Neural cell (in vitro differentiated cells): ENCODE data around the gene CYP19A1. TPM values are rescaled to one million over a fixed set of nuclear protein-coding genes. Genes with fewer than 3 reads are reported as not detected.

Experiments
- H2AFZ ChIP-seq: fragments of 200-600, 300-800 bp; sonication (generic), shearing (Covaris generic); 2 replicates; pipeline ENCODE4 v1.6.0; 2014; ENCODE audit warnings: low read depth, mild to moderate bottlenecking, antibody characterized with exemption, low read length, moderate library complexity
- H3F3A ChIP-seq: fragments of 200-600 bp; shearing (Covaris generic); 2 replicates; pipeline ENCODE4 v1.6.1; 2016; ENCODE audit warnings: mild to moderate bottlenecking, moderate library complexity, mixed read lengths, antibody characterized with exemption, low read length; ENCODE audit not compliant: insufficient read depth, poor library complexity, severe bottlenecking
- H3K27ac ChIP-seq: fragments of 200-600, 300-800 bp; sonication (generic), shearing (Covaris generic); 2 replicates; pipeline ENCODE4 v1.5.1; 2014; ENCODE audit warnings: mild to moderate bottlenecking, low read length, moderate library complexity
- H3K27me3 ChIP-seq: fragments of 300-800, 200-600 bp; sonication (generic), shearing (Covaris generic); 2 replicates; pipeline ENCODE4 v1.6.0; 2014; ENCODE audit warnings: mild to moderate bottlenecking, low read depth, low read length, moderate library complexity; ENCODE audit not compliant: insufficient read depth
- H3K36me3 ChIP-seq: fragments of 300-800, 200-600 bp; sonication (generic), shearing (Covaris generic); 2 replicates; pipeline ENCODE4 v1.5.1; 2014; ENCODE audit warnings: mild to moderate bottlenecking, antibody characterized with exemption, low read length, moderate library complexity; ENCODE audit not compliant: insufficient read depth
- H3K4me2 ChIP-seq: fragments of 300-800, 200-600 bp; sonication (generic), shearing (Covaris generic); 2 replicates; pipeline ENCODE4 v1.6.0; 2014; ENCODE audit warnings: mild to moderate bottlenecking, low read length
- H3K4me3 ChIP-seq: fragments of 300-800, 200-600 bp; sonication (generic), shearing (Covaris generic); 2 replicates; pipeline ENCODE4 v1.5.1; 2014; ENCODE audit warnings: mild to moderate bottlenecking, low read length, moderate library complexity
- H3K79me2 ChIP-seq: fragments of 200-600 bp; shearing (Covaris generic); replicated peaks from 2 replicates; pipeline ENCODE4 v1.6.0; 2014; ENCODE audit warnings: mild to moderate bottlenecking, low read length, moderate library complexity; ENCODE audit not compliant: insufficient read depth
- H3K9ac ChIP-seq: fragments of 300-800, 200-600 bp; sonication (generic), shearing (Covaris generic); 2 replicates; pipeline ENCODE4 v1.6.1; 2016; ENCODE audit warnings: mild to moderate bottlenecking, low read length, mixed read lengths
- H3K9me2 ChIP-seq: fragments of 200-600 bp; shearing (Covaris generic); 2 replicates; pipeline ENCODE4 v1.6.1; 2016; ENCODE audit warnings: mild to moderate bottlenecking, low read length, mixed read lengths; ENCODE audit not compliant: insufficient read depth
- H3K9me3 ChIP-seq: fragments of 200-600, 300-800 bp; sonication (generic), shearing (Covaris generic); 2 replicates; pipeline ENCODE4 v1.6.1; 2016; ENCODE audit warnings: mild to moderate bottlenecking, mixed run types, low read length, moderate library complexity, mixed read lengths
- H4K20me1 ChIP-seq: fragments of 200-600 bp; shearing (Covaris generic); 2 replicates; pipeline ENCODE4 v1.6.1; 2016; ENCODE audit warnings: mild to moderate bottlenecking, mixed run types; ENCODE audit not compliant: insufficient read depth
- CTCF ChIP-seq: fragments of 450-650 bp; IDR thresholded peaks from 2 replicates; pipeline ENCODE4 v1.5.1; 2014; ENCODE audit warnings: antibody characterized with exemption, mild to moderate bottlenecking, moderate library complexity; ENCODE audit not compliant: poor library complexity, severe bottlenecking
- EP300 ChIP-seq: fragments of 450-650 bp; conservative IDR thresholded peaks from 2 replicates; pipeline ENCODE4 v1.6.1; 2014; ENCODE audit warnings: antibody characterized with exemption, mild to moderate bottlenecking, moderate library complexity; ENCODE audit not compliant: poor library complexity, severe bottlenecking
- EZH2 ChIP-seq: fragments of 200-600, 300-800 bp; shearing (Covaris generic), sonication (generic); IDR thresholded peaks from 2 replicates; pipeline ENCODE4 v1.6.1; 2014; ENCODE audit warnings: antibody characterized with exemption, low read length, borderline replicate concordance, mild to moderate bottlenecking; ENCODE audit not compliant: insufficient read depth, poor library complexity, severe bottlenecking
- MXI1 ChIP-seq: fragments of 450-650 bp; conservative IDR thresholded peaks from 2 replicates; pipeline ENCODE4 v1.6.1; 2014; ENCODE audit warnings: antibody characterized with exemption, mild to moderate bottlenecking; ENCODE audit not compliant: poor library complexity, severe bottlenecking
- POLR2AphosphoS5 ChIP-seq: IDR thresholded peaks from 2 replicates; pipeline ENCODE4 v1.6.1; 2012
- RAD21 ChIP-seq: fragments of 450-650 bp; conservative IDR thresholded peaks from 2 replicates; pipeline ENCODE4 v1.6.1; 2014; ENCODE audit warnings: antibody characterized with exemption, mild to moderate bottlenecking, moderate library complexity
- REST ChIP-seq: IDR thresholded peaks from 2 replicates; pipeline ENCODE4 v1.6.1; 2012; ENCODE audit warnings: borderline replicate concordance
- SMC3 ChIP-seq: fragments of 450-650 bp; conservative IDR thresholded peaks from 2 replicates; pipeline ENCODE4 v1.6.1; 2014; ENCODE audit warnings: antibody characterized with exemption, mild to moderate bottlenecking, moderate library complexity; ENCODE audit not compliant: poor library complexity
- TAF1 ChIP-seq: IDR thresholded peaks from 2 replicates; pipeline ENCODE4 v1.6.1; 2012; ENCODE audit warnings: low read depth
- polyA plus RNA-seq: library from polyadenylated mRNA; depleted of rRNA; stranded (reverse); fragments of >200 nt; gene quantifications from 2 replicates; pipeline ENCODE4 v1.2.3, GENCODE V29; 2014

The CYP19A1 gene
- polyA plus RNA-seq, 1 donor from 2014 or later = not detected

GRCh38 chr15:51365417-51365816 is 27.0 kb upstream of the CYP19A1 start:
- Histone ChIP-seq H3K79me2 (no peaks in the 10 kb centered on the region), H3K9ac (no peak overlapping the region), H3K4me2 (no peak overlapping the region), H3K27ac (no peak overlapping the region), H3K9me2 (no peaks in the 10 kb centered on the region), H3K36me3 (no peaks in the 10 kb centered on the region), H3F3A (no peaks in the 10 kb centered on the region), H3K27me3 (no peaks in the 10 kb centered on the region), H2AFZ (no peak overlapping the region), H4K20me1 (no peaks in the 10 kb centered on the region), H3K9me3 (no peaks in the 10 kb centered on the region), H3K4me3 (no peak overlapping the region)
- TF ChIP-seq REST (no peak), MXI1 (no peak), EP300 (no peak)

GRCh38 chr15:51363383-51363782 is 25.0 kb upstream of the CYP19A1 start:
- TF ChIP-seq MXI1 (no peak), EZH2 (no peak), TAF1 (no peak), EP300 (no peak), CTCF (no peak), POLR2AphosphoS5 (no peak), RAD21 (no peak), REST (no peak), SMC3 (no peak)
- H3K9ac ChIP-seq = no peak overlapping the region
- no peaks in the 10 kb centered on the region for H3K27me3 ChIP-seq
- H3K9me3 ChIP-seq = no peaks in the 10 kb centered on the region
- H3K36me3 ChIP-seq = no peaks in the 10 kb centered on the region
- no peaks in the 10 kb centered on the region for H4K20me1 ChIP-seq
- H3K4me2 ChIP-seq = no peak overlapping the region
- no peak overlapping the region for H2AFZ ChIP-seq
- no peak overlapping the region for H3K4me3 ChIP-seq
- no peaks in the 10 kb centered on the region for H3K9me2 ChIP-seq
- H3F3A ChIP-seq = no peaks in the 10 kb centered on the region
- H3K27ac ChIP-seq = no peak overlapping the region
- no peaks in the 10 kb centered on the region for H3K79me2 ChIP-seq
